HG02571 (cell line): Measurements from ENCODE around the gene SCN3A.

ENCODE experiments used
- ATAC-seq: cut with Tn5 transposase; IDR thresholded peaks from one replicate; pipeline ENCODE4 v1.9.1; 2021; ENCODE audit warnings: mild to moderate bottlenecking, moderate library complexity; ENCODE audit not compliant: unreplicated experiment

The SCN3A gene

GRCh38 chr2:165203689-165204559 is at the start of gene SCN3A:
Gene SCN3A, minus strand, starts transcription at chr2:165204050. Its CDS starts 27,656 bp downstream, at chr2:165176394.
- ATAC-seq: no peak

- ATAC-seq: no peak
These were observed 49.3 kb upstream of the SCN3A start for GRCh38 chr2:165253178-165253577.

GRCh38 chr2:165251366-165251765 is 47.5 kb upstream of the SCN3A start:
- ATAC-seq: no peak

- ATAC-seq: no peak
These were observed 44.4 kb upstream of the SCN3A start for GRCh38 chr2:165248238-165248637.

GRCh38 chr2:165245081-165245793 is 41.4 kb upstream of the SCN3A start:
- no peak for ATAC-seq

GRCh38 chr2:165240916-165241315 is 37.1 kb upstream of the SCN3A start:
- ATAC-seq: no peak

- ATAC-seq: no peak
These were observed 36.1 kb upstream of the SCN3A start for GRCh38 chr2:165239856-165240515.

- no peak for ATAC-seq
These were observed 35.4 kb upstream of the SCN3A start, which contains the start of gene SCN2A for GRCh38 chr2:165239230-165239629. Gene SCN2A, plus strand, starts transcription at chr2:165239414. Its CDS starts 56,410 bp downstream, at chr2:165295824.

- ATAC-seq: no peak
These were observed 34.4 kb upstream of the SCN3A start for GRCh38 chr2:165238295-165238694.

GRCh38 chr2:165237056-165237455 is 33.2 kb upstream of the SCN3A start:
- no peak for ATAC-seq

GRCh38 chr2:165227571-165227970 is 23.7 kb upstream of the SCN3A start:
- no peak for ATAC-seq

GRCh38 chr2:165224941-165225340 is 21.1 kb upstream of the SCN3A start:
- no peak for ATAC-seq

GRCh38 chr2:165219481-165219880 is 15.6 kb upstream of the SCN3A start:
- no peak for ATAC-seq

GRCh38 chr2:165214093-165214492 is 10.2 kb upstream of the SCN3A start:
- no peak for ATAC-seq

GRCh38 chr2:165208094-165208493 is 4.2 kb upstream of the SCN3A start:
- ATAC-seq: no peak

- ATAC-seq: no peak
These were observed 2.0 kb upstream of the SCN3A start for GRCh38 chr2:165205865-165206264.

- ATAC-seq: no peak
These were observed 1.6 kb downstream of the SCN3A start for GRCh38 chr2:165202239-165202638.

- ATAC-seq: no peak
These were observed 5.7 kb downstream of the SCN3A start for GRCh38 chr2:165198181-165198580.

GRCh38 chr2:165197346-165197745 is 6.5 kb downstream of the SCN3A start:
- no peak for ATAC-seq

GRCh38 chr2:165196411-165196810 is 7.4 kb downstream of the SCN3A start:
- no peak for ATAC-seq

GRCh38 chr2:165193178-165193777 is 10.6 kb downstream of the SCN3A start:
- ATAC-seq: peak; percentile 97
